H9 (cell line): ENCODE results near the gene GPHN. TPM values are rescaled to one million over a fixed set of nuclear protein-coding genes. Genes with fewer than 3 reads are reported as not detected.

Experiments
- DNase-seq: peaks from one replicate; pipeline ENCODE4 v3.0.0-alpha.2; 2017
- H2AFZ ChIP-seq: one replicate; pipeline ENCODE4 v1.6.1; 2013; ENCODE audit warnings: mild to moderate bottlenecking, low read length, control low read depth, moderate library complexity
- H2AK5ac ChIP-seq: 2 replicates; pipeline ENCODE4 v1.6.1; 2013; ENCODE audit warnings: low read length, control low read depth, mixed read lengths; ENCODE audit not compliant: insufficient read length
- H2BK120ac ChIP-seq: one replicate; pipeline ENCODE4 v1.6.1; 2013; ENCODE audit warnings: low read depth, mild to moderate bottlenecking, low read length, control low read depth, inconsistent platforms; ENCODE audit not compliant: poor library complexity, severe bottlenecking
- H2BK12ac ChIP-seq: 2 replicates; pipeline ENCODE4 v1.6.1; 2013; ENCODE audit warnings: low read length, control low read depth, mixed read lengths, low read depth; ENCODE audit not compliant: insufficient read length
- H2BK15ac ChIP-seq: 2 replicates; pipeline ENCODE4 v1.6.1; 2013; ENCODE audit warnings: low read depth, low read length, control low read depth
- H2BK20ac ChIP-seq: one replicate; pipeline ENCODE4 v1.6.1; 2013; ENCODE audit warnings: low read depth, mild to moderate bottlenecking, low read length, control low read depth, inconsistent platforms; ENCODE audit not compliant: poor library complexity, severe bottlenecking
- H2BK5ac ChIP-seq: 2 replicates; pipeline ENCODE4 v1.6.1; 2013; ENCODE audit warnings: low read length, control low read depth, mixed read lengths; ENCODE audit not compliant: insufficient read length
- H3K14ac ChIP-seq: 2 replicates; pipeline ENCODE4 v1.6.1; 2013; ENCODE audit warnings: low read length, control low read depth; ENCODE audit not compliant: insufficient read depth
- H3K18ac ChIP-seq: 2 replicates; pipeline ENCODE4 v1.6.1; 2013; ENCODE audit warnings: low read depth, mild to moderate bottlenecking, mixed read lengths, low read length, control low read depth; ENCODE audit not compliant: insufficient read length
- H3K23ac ChIP-seq: 2 replicates; pipeline ENCODE4 v1.6.1; 2013; ENCODE audit warnings: low read length, control low read depth, mixed read lengths, low read depth; ENCODE audit not compliant: insufficient read length
- H3K23me2 ChIP-seq: 2 replicates; pipeline ENCODE4 v1.6.1; 2013; ENCODE audit warnings: low read depth, mild to moderate bottlenecking, mixed read lengths, low read length, control low read depth; ENCODE audit not compliant: insufficient read length, poor library complexity, severe bottlenecking
- H3K27ac ChIP-seq: 2 replicates; pipeline ENCODE4 v1.5.1; 2013; ENCODE audit warnings: low read length, control low read depth, mixed read lengths, low read depth; ENCODE audit not compliant: insufficient read length
- H3K27me3 ChIP-seq: 2 replicates; pipeline ENCODE4 v1.6.1; 2013; ENCODE audit warnings: low read length, control low read depth, inconsistent platforms; ENCODE audit not compliant: insufficient read depth
- H3K4ac ChIP-seq: 2 replicates; pipeline ENCODE4 v1.6.1; 2013; ENCODE audit warnings: low read depth, mild to moderate bottlenecking, control low read depth, inconsistent platforms, low read length, moderate library complexity
- H3K4me1 ChIP-seq: 2 replicates; pipeline ENCODE4 v1.6.1; 2013; ENCODE audit warnings: low read length, control low read depth, inconsistent platforms; ENCODE audit not compliant: insufficient read depth
- H3K4me2 ChIP-seq: 2 replicates; pipeline ENCODE4 v1.6.1; 2013; ENCODE audit warnings: low read length, control low read depth, mixed read lengths; ENCODE audit not compliant: insufficient read length, insufficient read depth
- H3K56ac ChIP-seq: 2 replicates; pipeline ENCODE4 v1.6.1; 2013; ENCODE audit warnings: low read depth, mild to moderate bottlenecking, mixed read lengths, low read length, control low read depth; ENCODE audit not compliant: insufficient read length
- H3K79me1 ChIP-seq: 2 replicates; pipeline ENCODE4 v1.6.1; 2013; ENCODE audit warnings: low read depth, mild to moderate bottlenecking, moderate library complexity, low read length, control low read depth, inconsistent platforms; ENCODE audit not compliant: insufficient read depth, poor library complexity, severe bottlenecking
- H3K79me2 ChIP-seq: 2 replicates; pipeline ENCODE4 v1.6.1; 2013; ENCODE audit warnings: low read length, control low read depth, inconsistent platforms; ENCODE audit not compliant: insufficient read depth
- H3K9ac ChIP-seq: 2 replicates; pipeline ENCODE4 v1.6.1; 2013; ENCODE audit warnings: low read length, control low read depth, mixed read lengths; ENCODE audit not compliant: insufficient read length; ENCODE audit errors: extremely low read depth
- H3K9me3 ChIP-seq: one replicate; pipeline ENCODE4 v1.6.1; 2013; ENCODE audit warnings: low read depth, low read length, inconsistent platforms; ENCODE audit not compliant: control insufficient read depth
- H3T11ph ChIP-seq: one replicate; pipeline ENCODE4 v1.6.1; 2013; ENCODE audit warnings: mild to moderate bottlenecking, low read length, control low read depth, inconsistent platforms
- H4K20me1 ChIP-seq: one replicate; pipeline ENCODE4 v1.6.1; 2013; ENCODE audit not compliant: control insufficient read depth, insufficient read length, insufficient read depth
- H4K5ac ChIP-seq: 2 replicates; pipeline ENCODE4 v1.6.1; 2013; ENCODE audit warnings: low read depth, mild to moderate bottlenecking, mixed read lengths, low read length, control low read depth; ENCODE audit not compliant: insufficient read length
- H4K8ac ChIP-seq: replicated peaks from 2 replicates; pipeline ENCODE4 v1.6.1; 2013; ENCODE audit warnings: low read length, control low read depth, mixed read lengths, low read depth; ENCODE audit not compliant: insufficient read length
- H4K91ac ChIP-seq: 2 replicates; pipeline ENCODE4 v1.6.1; 2013; ENCODE audit warnings: low read depth, mild to moderate bottlenecking, moderate library complexity, mixed read lengths, low read length, control low read depth; ENCODE audit not compliant: insufficient read length
- H3K27ac Mint-ChIP-seq, 3 experiments: 2 replicates in 2 of 3; 3 replicates in 1 of 3; pipeline ENCODE4 v1.8.0; 2020 to 2021; ENCODE audit warnings: mixed read lengths in 3 of 3, mild to moderate bottlenecking in 1 of 3, moderate library complexity in 1 of 3
- H3K27me3 Mint-ChIP-seq: 2 replicates; pipeline ENCODE4 v1.8.0; 2021; ENCODE audit warnings: low read depth, mild to moderate bottlenecking, moderate library complexity, mixed read lengths
- H3K36me3 Mint-ChIP-seq, 3 experiments: 2 replicates in 2 of 3; 3 replicates in 1 of 3; pipeline ENCODE4 v1.8.0; 2020 to 2021; ENCODE audit warnings: low read depth in 3 of 3, mixed read lengths in 3 of 3; ENCODE audit not compliant: insufficient read depth in 1 of 3
- H3K4me1 Mint-ChIP-seq, 2 experiments: 2 replicates each; pipeline ENCODE4 v1.8.0; 2020; ENCODE audit warnings: mixed read lengths in 2 of 2
- H3K4me3 Mint-ChIP-seq, 2 experiments: 2 replicates in 1 of 2; 3 replicates in 1 of 2; pipeline ENCODE4 v1.8.0; 2020 to 2021; ENCODE audit warnings: mild to moderate bottlenecking in 2 of 2, mixed read lengths in 2 of 2, moderate library complexity in 1 of 2
- H3K9me3 Mint-ChIP-seq, 2 experiments: 2 replicates in 1 of 2; 3 replicates in 1 of 2; pipeline ENCODE4 v1.8.0; 2020; ENCODE audit warnings: mild to moderate bottlenecking in 2 of 2, mixed read lengths in 2 of 2, moderate library complexity in 1 of 2
- WGBS: extraction: QIAGEN DNeasy Blood & Tissue Kit; methylation state at CpG from one replicate; pipeline ENCODE4 v1.1.7; 2013; ENCODE audit warnings: missing lambda C conversion rate, low lambda C conversion rate, mixed read lengths; ENCODE audit not compliant: insufficient read length; ENCODE audit errors: extremely low coverage; 5-methylcytosine and 5-hydroxymethylcytosine counted together
- total RNA-seq: library from RNA; stranded (reverse); gene quantifications from 2 replicates; pipeline ENCODE4 v1.2.1, GENCODE V29; 2021
- TF ChIP-seq, protein P1 (sequence below): fragments of 200-600 bp; sonication (generic); conservative IDR thresholded peaks from 3 replicates; pipeline ENCODE4 v1.8.0; 2021; ENCODE audit warnings: antibody characterized with exemption, mild to moderate bottlenecking

GPHN gene
- total RNA-seq, 1 experiment from 2014 or later = 16.1 TPM

DNA sequence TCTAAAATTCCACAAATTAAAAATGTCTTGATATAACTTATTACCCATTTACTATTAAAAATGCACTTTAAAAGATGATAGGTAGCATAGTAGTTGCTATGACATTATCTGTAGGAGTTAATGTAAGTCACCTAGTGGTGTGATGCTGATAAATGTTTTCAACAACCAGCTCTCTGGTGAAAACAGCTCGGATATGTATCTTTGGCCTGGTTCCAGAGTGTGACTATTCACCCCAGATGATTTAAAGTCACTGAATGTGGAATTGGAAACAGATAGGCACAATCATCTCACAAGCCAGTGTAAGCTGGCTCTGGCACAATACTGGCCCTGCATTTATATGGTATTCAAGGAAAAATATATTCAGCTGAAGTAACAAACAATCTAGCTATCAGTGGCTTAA lies 31.0 kb upstream of the GPHN start:
- no peak overlapping the region for H3K14ac ChIP-seq
- no peak overlapping the region for H3K56ac ChIP-seq
- WGBS = no CpG with 5 or more reads among the region's 1 CpG
- no peak overlapping the region for H3K18ac ChIP-seq
- H3K23ac ChIP-seq = no peak overlapping the region
- no peaks in the 10 kb centered on the region for H3K4me1 ChIP-seq
- peaks cover 1 to 6% (median 4%) of the 10 kb centered on the region in 3 experiments; a peak in 5 of 7 replicates for H3K36me3 Mint-ChIP-seq
- H3K27ac ChIP-seq = no peak overlapping the region
- no peaks in the 10 kb centered on the region for H3K27me3 ChIP-seq
- no peaks in the 10 kb centered on the region for H3K23me2 ChIP-seq
- H3T11ph ChIP-seq = no peak overlapping the region
- no peak overlapping the region for H2BK20ac ChIP-seq
- H3K4ac ChIP-seq = no peak overlapping the region
- no peaks in the 10 kb centered on the region for H3K9me3 ChIP-seq
- no peaks in the 10 kb centered on the region for H3K79me1 ChIP-seq
- no peak overlapping the region for H2AFZ ChIP-seq
- no peak overlapping the region for H3K4me2 ChIP-seq
- H2BK15ac ChIP-seq = no peak overlapping the region
- H2BK5ac ChIP-seq = no peak overlapping the region
- H4K20me1 ChIP-seq = no peaks in the 10 kb centered on the region
- no peaks in the 10 kb centered on the region for H3K79me2 ChIP-seq
- no peak overlapping the region for H4K8ac ChIP-seq
- H2BK120ac ChIP-seq = no peak overlapping the region
- H3K4me1 Mint-ChIP-seq = no peaks in the 10 kb centered on the region
- TF ChIP-seq, protein P1, sequence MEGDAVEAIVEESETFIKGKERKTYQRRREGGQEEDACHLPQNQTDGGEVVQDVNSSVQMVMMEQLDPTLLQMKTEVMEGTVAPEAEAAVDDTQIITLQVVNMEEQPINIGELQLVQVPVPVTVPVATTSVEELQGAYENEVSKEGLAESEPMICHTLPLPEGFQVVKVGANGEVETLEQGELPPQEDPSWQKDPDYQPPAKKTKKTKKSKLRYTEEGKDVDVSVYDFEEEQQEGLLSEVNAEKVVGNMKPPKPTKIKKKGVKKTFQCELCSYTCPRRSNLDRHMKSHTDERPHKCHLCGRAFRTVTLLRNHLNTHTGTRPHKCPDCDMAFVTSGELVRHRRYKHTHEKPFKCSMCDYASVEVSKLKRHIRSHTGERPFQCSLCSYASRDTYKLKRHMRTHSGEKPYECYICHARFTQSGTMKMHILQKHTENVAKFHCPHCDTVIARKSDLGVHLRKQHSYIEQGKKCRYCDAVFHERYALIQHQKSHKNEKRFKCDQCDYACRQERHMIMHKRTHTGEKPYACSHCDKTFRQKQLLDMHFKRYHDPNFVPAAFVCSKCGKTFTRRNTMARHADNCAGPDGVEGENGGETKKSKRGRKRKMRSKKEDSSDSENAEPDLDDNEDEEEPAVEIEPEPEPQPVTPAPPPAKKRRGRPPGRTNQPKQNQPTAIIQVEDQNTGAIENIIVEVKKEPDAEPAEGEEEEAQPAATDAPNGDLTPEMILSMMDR = no peak
- no peaks in the 10 kb centered on the region for H3K27me3 Mint-ChIP-seq
- H2BK12ac ChIP-seq = no peak overlapping the region
- DNase-seq = no peak
- H3K9me3 Mint-ChIP-seq = peaks cover 14 to 20% of the 10 kb centered on the region in 2 experiments
- no peak overlapping the region for H3K4me3 Mint-ChIP-seq
- H4K91ac ChIP-seq = no peak overlapping the region
- no peak overlapping the region for H2AK5ac ChIP-seq
- no peak overlapping the region for H4K5ac ChIP-seq
- no peak overlapping the region for H3K9ac ChIP-seq
- no peak overlapping the region for H3K27ac Mint-ChIP-seq
